HEK293 (cell line): ENCODE measurements around the gene TP53BP2.

Experiments
- CTCF ChIA-PET: fragments of 350-600 bp; formaldehyde crosslinking; extraction: SDS; loops from one replicate; lab custom pipeline; 2021; ENCODE audit warnings: antibody characterized with exemption; lab: Yijun Ruan, JAX
- POLR2A ChIA-PET: fragments of 300-600 bp; formaldehyde crosslinking; extraction: SDS; loops from one replicate; lab custom pipeline; 2020; ENCODE audit warnings: antibody characterized with exemption, inconsistent platforms; lab: Yijun Ruan, JAX
- H3K27ac ChIP-seq: fragments of 200-500 bp; sonication (Bioruptor generic); 2 replicates; pipeline ENCODE4 v1.5.1; 2014; ENCODE audit warnings: low read depth, low read length, control low read depth, inconsistent platforms; ENCODE audit errors: extremely low read depth
- H3K36me3 ChIP-seq, 2 experiments: fragments of 200-500 bp in 1 of 2; sonication (Bioruptor generic) in 1 of 2; 1 replicate in 1 of 2; 2 replicates in 1 of 2; pipeline ENCODE4 v1.5.1; 2014 to 2017; ENCODE audit warnings: inconsistent platforms in 2 of 2, low read length in 2 of 2; ENCODE audit not compliant: control insufficient read depth in 2 of 2, insufficient read depth in 1 of 2
- H3K4me1 ChIP-seq: fragments of 200-500 bp; sonication (Bioruptor generic); 2 replicates; pipeline ENCODE4 v1.5.1; 2014; ENCODE audit warnings: mild to moderate bottlenecking, low read length, inconsistent platforms; ENCODE audit not compliant: control insufficient read depth, insufficient read depth
- H3K4me3 ChIP-seq: 2 replicates; pipeline ENCODE4 v1.5.1; 2011; ENCODE audit warnings: low read depth, mild to moderate bottlenecking, control low read depth, low read length, moderate library complexity
- H3K9me3 ChIP-seq: fragments of 200-500 bp; sonication (Bioruptor generic); 2 replicates; pipeline ENCODE4 v1.5.1; 2014; ENCODE audit warnings: low read depth, low read length, inconsistent platforms; ENCODE audit not compliant: control insufficient read depth, insufficient read depth
- FEZF1 ChIP-seq: fragments of 450-650 bp; formaldehyde crosslinking; IDR thresholded peaks from 2 replicates; pipeline ENCODE4 v1.5.1; 2016; ENCODE audit warnings: missing biosample characterization, missing genetic modification characterization
- GFI1B ChIP-seq: fragments of 450-650 bp; formaldehyde crosslinking; IDR thresholded peaks from 2 replicates; pipeline ENCODE4 v1.5.1; 2016; ENCODE audit warnings: missing biosample characterization, missing genetic modification characterization
- GLIS1 ChIP-seq: fragments of 450-650 bp; formaldehyde crosslinking; IDR thresholded peaks from 2 replicates; pipeline ENCODE4 v1.5.1; 2016; ENCODE audit warnings: missing biosample characterization, missing genetic modification characterization
- KLF9 ChIP-seq: fragments of 450-650 bp; formaldehyde crosslinking; IDR thresholded peaks from 2 replicates; pipeline ENCODE4 v1.5.1; 2016; ENCODE audit warnings: missing biosample characterization, missing genetic modification characterization, low read depth
- MYNN ChIP-seq: fragments of 450-650 bp; formaldehyde crosslinking; IDR thresholded peaks from 2 replicates; pipeline ENCODE4 v1.5.1; 2016; ENCODE audit warnings: missing biosample characterization, missing genetic modification characterization, borderline replicate concordance
- RBAK ChIP-seq: fragments of 450-650 bp; formaldehyde crosslinking; IDR thresholded peaks from 2 replicates; pipeline ENCODE4 v1.5.1; 2016; ENCODE audit warnings: missing biosample characterization, missing genetic modification characterization
- TSHZ1 ChIP-seq: fragments of 450-650 bp; formaldehyde crosslinking; IDR thresholded peaks from 2 replicates; pipeline ENCODE4 v1.5.1; 2016; ENCODE audit warnings: missing biosample characterization, missing genetic modification characterization, borderline replicate concordance
- YY1 ChIP-seq: fragments of 450-650 bp; formaldehyde crosslinking; IDR thresholded peaks from 2 replicates; pipeline ENCODE4 v1.5.1; 2018; ENCODE audit warnings: missing biosample characterization, missing genetic modification characterization
- ZNF140 ChIP-seq: fragments of 450-650 bp; formaldehyde crosslinking; IDR thresholded peaks from 2 replicates; pipeline ENCODE4 v1.5.1; 2016; ENCODE audit warnings: missing biosample characterization, missing genetic modification characterization
- ZNF184 ChIP-seq: fragments of 450-650 bp; IDR thresholded peaks from 2 replicates; pipeline ENCODE4 v1.5.1; 2018; ENCODE audit warnings: missing biosample characterization, mild to moderate bottlenecking, missing genetic modification characterization
- ZNF2 ChIP-seq: fragments of 450-650 bp; formaldehyde crosslinking; IDR thresholded peaks from 2 replicates; pipeline ENCODE4 v1.5.1; 2016; ENCODE audit warnings: missing biosample characterization, missing genetic modification characterization
- ZNF24 ChIP-seq: fragments of 450-650 bp; formaldehyde crosslinking; IDR thresholded peaks from 2 replicates; pipeline ENCODE4 v1.5.1; 2016; ENCODE audit warnings: missing biosample characterization, missing genetic modification characterization
- ZNF280D ChIP-seq: fragments of 450-650 bp; formaldehyde crosslinking; IDR thresholded peaks from 2 replicates; pipeline ENCODE4 v1.5.1; 2016; ENCODE audit warnings: missing biosample characterization, missing genetic modification characterization
- ZNF335 ChIP-seq: fragments of 450-650 bp; formaldehyde crosslinking; conservative IDR thresholded peaks from 2 replicates; pipeline ENCODE4 v1.5.1; 2016; ENCODE audit warnings: missing biosample characterization, missing genetic modification characterization
- ZNF394 ChIP-seq: fragments of 450-650 bp; formaldehyde crosslinking; IDR thresholded peaks from 2 replicates; pipeline ENCODE4 v1.5.1; 2016; ENCODE audit warnings: missing biosample characterization, missing genetic modification characterization, mild to moderate bottlenecking, moderate library complexity, borderline replicate concordance
- ZNF48 ChIP-seq: fragments of 450-650 bp; formaldehyde crosslinking; IDR thresholded peaks from 2 replicates; pipeline ENCODE4 v1.5.1; 2016; ENCODE audit warnings: missing biosample characterization, missing genetic modification characterization
- ZNF645 ChIP-seq: fragments of 450-650 bp; formaldehyde crosslinking; IDR thresholded peaks from 2 replicates; pipeline ENCODE4; 2016; ENCODE audit warnings: missing biosample characterization, missing genetic modification characterization
- ZNF658 ChIP-seq: fragments of 450-650 bp; formaldehyde crosslinking; IDR thresholded peaks from 2 replicates; pipeline ENCODE4; 2016; ENCODE audit warnings: missing biosample characterization, missing genetic modification characterization
- ZNF791 ChIP-seq: fragments of 450-650 bp; formaldehyde crosslinking; IDR thresholded peaks from 2 replicates; pipeline ENCODE4 v1.5.1; 2016; ENCODE audit warnings: missing biosample characterization, missing genetic modification characterization
- ZNF843 ChIP-seq: fragments of 450-650 bp; formaldehyde crosslinking; IDR thresholded peaks from 2 replicates; pipeline ENCODE4 v1.5.1; 2016; ENCODE audit warnings: missing biosample characterization, missing genetic modification characterization
- TF ChIP-seq, protein P1 (sequence below): fragments of 450-650 bp; formaldehyde crosslinking; IDR thresholded peaks from 2 replicates; pipeline ENCODE4 v1.5.1; 2017; ENCODE audit warnings: missing biosample characterization, missing genetic modification characterization
- TF ChIP-seq, protein P2 (sequence below): fragments of 450-650 bp; formaldehyde crosslinking; IDR thresholded peaks from 2 replicates; pipeline ENCODE4 v1.5.1; 2016; ENCODE audit warnings: missing biosample characterization, missing genetic modification characterization

TP53BP2 gene

DNA sequence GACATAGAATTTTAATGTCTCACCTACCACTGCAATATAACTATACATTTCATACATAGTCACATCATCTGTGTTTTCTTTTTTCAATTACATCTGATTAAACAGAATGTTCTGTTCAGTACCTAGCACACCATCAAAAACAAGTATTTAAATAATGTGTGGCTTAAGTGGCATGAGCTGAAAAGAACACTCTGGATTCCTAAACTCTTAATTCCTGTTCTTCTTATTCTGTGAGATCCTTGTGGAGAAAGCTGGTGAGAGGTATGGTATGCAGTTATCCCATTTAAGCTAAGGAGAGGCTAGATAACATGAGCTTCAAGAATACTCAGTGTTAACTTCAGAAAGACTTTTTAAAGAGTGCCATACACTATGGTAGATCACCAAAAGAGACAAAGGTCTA is 5.5 kb downstream of the TP53BP2 start (continued):
- TF ChIP-seq ZNF280D: no peak
- TF ChIP-seq KLF9 (tag by site-specific recombination): no peak
- no peak for TF ChIP-seq MYNN (tag by site-specific recombination)
- TF ChIP-seq, all 188 proteins: peak for 2

GRCh38 chr1:223838125-223838854 is 7.5 kb downstream of the TP53BP2 start:
- POLR2A ChIA-PET: interaction anchor here (1.3 kb wide), 1 partner anchor 14 kb away, joined by 6 read pairs; no protein-coding TSS in a partner anchor
- Histone ChIP-seq H3K27ac (no peak overlapping the region), H3K4me3 (no peak overlapping the region), H3K9me3 (no peaks in the 10 kb centered on the region), H3K36me3 (no peaks in the 10 kb centered on the region; a peak in 1 of 3 replicates), H3K4me1 (peaks cover 43% of the 10 kb centered on the region)
- CTCF ChIA-PET: interaction anchor here (0.7 to 2.8 kb wide), 2 partner anchors 27 to 29 kb away, joined by 3 to 13 read pairs; no protein-coding TSS in a partner anchor
- TF ChIP-seq ZNF843 (tag by site-specific recombination): 0 out of 2 replicates have a peak, but pooled peaks have one; percentile 23
- TF ChIP-seq FEZF1 (tag by site-specific recombination): peak; percentile 60; the same call in 1 of the 2 replicates
- TF ChIP-seq ZNF394 (tag by site-specific recombination): no peak
- TF ChIP-seq ZNF645: no peak
- TF ChIP-seq ZNF658 (tag by site-specific recombination): no peak
- TF ChIP-seq RBAK (tag by site-specific recombination): no peak
- TF ChIP-seq TSHZ1: 0 out of 2 replicates have a peak, but pooled peaks have one; percentile 10
- no peak for TF ChIP-seq ZNF140 (tag by site-specific recombination)
- TF ChIP-seq ZNF24 (tag by site-specific recombination): no peak
- TF ChIP-seq, protein P1, sequence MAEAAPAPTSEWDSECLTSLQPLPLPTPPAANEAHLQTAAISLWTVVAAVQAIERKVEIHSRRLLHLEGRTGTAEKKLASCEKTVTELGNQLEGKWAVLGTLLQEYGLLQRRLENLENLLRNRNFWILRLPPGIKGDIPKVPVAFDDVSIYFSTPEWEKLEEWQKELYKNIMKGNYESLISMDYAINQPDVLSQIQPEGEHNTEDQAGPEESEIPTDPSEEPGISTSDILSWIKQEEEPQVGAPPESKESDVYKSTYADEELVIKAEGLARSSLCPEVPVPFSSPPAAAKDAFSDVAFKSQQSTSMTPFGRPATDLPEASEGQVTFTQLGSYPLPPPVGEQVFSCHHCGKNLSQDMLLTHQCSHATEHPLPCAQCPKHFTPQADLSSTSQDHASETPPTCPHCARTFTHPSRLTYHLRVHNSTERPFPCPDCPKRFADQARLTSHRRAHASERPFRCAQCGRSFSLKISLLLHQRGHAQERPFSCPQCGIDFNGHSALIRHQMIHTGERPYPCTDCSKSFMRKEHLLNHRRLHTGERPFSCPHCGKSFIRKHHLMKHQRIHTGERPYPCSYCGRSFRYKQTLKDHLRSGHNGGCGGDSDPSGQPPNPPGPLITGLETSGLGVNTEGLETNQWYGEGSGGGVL (tag by site-specific recombination): no peak
- TF ChIP-seq GFI1B (tag by site-specific recombination): 0 out of 2 replicates have a peak, but pooled peaks have one; percentile 34
- TF ChIP-seq ZNF2 (tag by site-specific recombination): 0 out of 2 replicates have a peak, but pooled peaks have one; percentile 37
- TF ChIP-seq ZNF791: no peak
- no peak for TF ChIP-seq YY1 (tag by site-specific recombination)
- no peak for TF ChIP-seq ZNF184 (tag by site-specific recombination)
- TF ChIP-seq ZNF335: no peak
- TF ChIP-seq, protein P2, sequence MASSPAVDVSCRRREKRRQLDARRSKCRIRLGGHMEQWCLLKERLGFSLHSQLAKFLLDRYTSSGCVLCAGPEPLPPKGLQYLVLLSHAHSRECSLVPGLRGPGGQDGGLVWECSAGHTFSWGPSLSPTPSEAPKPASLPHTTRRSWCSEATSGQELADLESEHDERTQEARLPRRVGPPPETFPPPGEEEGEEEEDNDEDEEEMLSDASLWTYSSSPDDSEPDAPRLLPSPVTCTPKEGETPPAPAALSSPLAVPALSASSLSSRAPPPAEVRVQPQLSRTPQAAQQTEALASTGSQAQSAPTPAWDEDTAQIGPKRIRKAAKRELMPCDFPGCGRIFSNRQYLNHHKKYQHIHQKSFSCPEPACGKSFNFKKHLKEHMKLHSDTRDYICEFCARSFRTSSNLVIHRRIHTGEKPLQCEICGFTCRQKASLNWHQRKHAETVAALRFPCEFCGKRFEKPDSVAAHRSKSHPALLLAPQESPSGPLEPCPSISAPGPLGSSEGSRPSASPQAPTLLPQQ (tag by site-specific recombination): no peak
- no peak for TF ChIP-seq GLIS1 (tag by site-specific recombination)
- no peak for TF ChIP-seq ZNF48
